Vagina (tissue), 2 donors: ENCODE data around the gene SREBF2. TPM values are rescaled to one million over a fixed set of nuclear protein-coding genes. Genes with fewer than 3 reads are reported as not detected.
A peak's percentile ranks its signal among the peaks of the same experiment; 100 is the strongest.

Experiments used
- DNase-seq, 2 donors: peaks; one replicate each; pipeline ENCODE4 v3.0.0-alpha.2; 2017; ENCODE audit errors: extremely low spot score in 2 of 2
- H3K27ac ChIP-seq: fragments of 200-600 bp; sonication (generic); one replicate; pipeline ENCODE4 v1.5.1; 2019
- H3K27me3 ChIP-seq: fragments of 200-600 bp; sonication (generic); one replicate; pipeline ENCODE4 v1.5.1; 2019
- H3K36me3 ChIP-seq, 2 donors: fragments of 200-600 bp; sonication (generic); one replicate each; pipeline ENCODE4 v1.5.1; 2017 to 2019
- H3K4me1 ChIP-seq: fragments of 200-600 bp; sonication (generic); one replicate; pipeline ENCODE4 v1.5.1; 2019
- H3K4me3 ChIP-seq, 2 donors: fragments of 200-600 bp; sonication (generic); 1 replicate in 1 of 2; 2 replicates in 1 of 2; pipeline ENCODE4 v1.5.1; 2016 to 2019
- H3K9me3 ChIP-seq: fragments of 200-600 bp; sonication (generic); one replicate; pipeline ENCODE4 v1.5.1; 2019
- CTCF ChIP-seq, 3 experiments: fragments of 450-650 bp in 2 of 3; fragments of 200-600 bp in 1 of 3; sonication (generic) in 1 of 3; IDR thresholded peaks; one replicate each; pipeline ENCODE4 v1.5.1; 2017 to 2019; ENCODE audit warnings: antibody characterized with exemption in 3 of 3, mild to moderate bottlenecking in 2 of 3, moderate library complexity in 2 of 3
- POLR2A ChIP-seq, 2 donors: fragments of 450-650 bp; IDR thresholded peaks; one replicate each; pipeline ENCODE4 v1.6.1; 2017; ENCODE audit warnings: antibody characterized with exemption in 2 of 2, mild to moderate bottlenecking in 2 of 2, moderate library complexity in 2 of 2
- POLR2AphosphoS5 ChIP-seq, 2 donors: sonication (generic); formaldehyde crosslinking; IDR thresholded peaks; one replicate each; pipeline ENCODE4 v1.9.0; 2017; ENCODE audit warnings: antibody characterized with exemption in 2 of 2, mild to moderate bottlenecking in 2 of 2, low read depth in 1 of 2; ENCODE audit not compliant: insufficient read depth in 1 of 2
- intact Hi-C: fragments of 100-400 bp; cut with DNase I; formaldehyde crosslinking; loops from one replicate; pipeline ENCODE4 v1.15.1; 2023
- total RNA-seq: library from RNA; depleted of rRNA; stranded (reverse); fragments of >200 nt; gene quantifications from one replicate; pipeline ENCODE4 v1.2.3, GENCODE V29; 2016

Gene SREBF2
- total RNA-seq, 1 donor from 2014 or later: 98.0 TPM

- DNase-seq: no peak
- TF ChIP-seq POLR2A (IDR thresholded peaks at IDR 0.05) (no peak), CTCF (IDR thresholded peaks at IDR 0.05) (no peak), POLR2AphosphoS5 (IDR thresholded peaks at IDR 0.05; ENCODE audit: insufficient read depth in 1 of 2, low read depth in 1 of 2) (no peak)
- Histone ChIP-seq H3K27me3 (no peaks in the 10 kb centered on the region), H3K9me3 (no peaks in the 10 kb centered on the region), H3K36me3 (no peaks in the 10 kb centered on the region), H3K4me1 (peaks cover 100% of the 10 kb centered on the region), H3K27ac (peak overlapping the region; percentile 27), H3K4me3 (no peak overlapping the region)
- intact Hi-C loops: no loop called here
Measured at GRCh38 chr22:41844036-41844435, 11.1 kb downstream of the SREBF2 start.

- Histone ChIP-seq H3K4me1 (peaks cover 98% of the 10 kb centered on the region), H3K27ac (peak overlapping the region; percentile 27), H3K27me3 (no peaks in the 10 kb centered on the region), H3K9me3 (no peaks in the 10 kb centered on the region), H3K4me3 (no peak overlapping the region), H3K36me3 (no peaks in the 10 kb centered on the region)
- no peak for DNase-seq
- intact Hi-C loops: no loop called here
- TF ChIP-seq POLR2AphosphoS5 (IDR thresholded peaks at IDR 0.05; ENCODE audit: insufficient read depth in 1 of 2, low read depth in 1 of 2): peak in 1 of 2 donors; percentile 42
- no peak for TF ChIP-seq CTCF (IDR thresholded peaks at IDR 0.05)
- no peak for TF ChIP-seq POLR2A (IDR thresholded peaks at IDR 0.05)
Measured at GRCh38 chr22:41844513-41844912, 11.6 kb downstream of the SREBF2 start.

GRCh38 chr22:41845380-41846267 lies 12.7 kb downstream of the SREBF2 start:
- H3K4me1 ChIP-seq: peaks cover 87% of the 10 kb centered on the region
- no peaks in the 10 kb centered on the region for H3K9me3 ChIP-seq
- H3K36me3 ChIP-seq: no peaks in the 10 kb centered on the region
- no peak for DNase-seq
- no peaks in the 10 kb centered on the region for H3K27me3 ChIP-seq
- no peak for TF ChIP-seq CTCF (IDR thresholded peaks at IDR 0.05)
- TF ChIP-seq POLR2A (IDR thresholded peaks at IDR 0.05): no peak
- TF ChIP-seq POLR2AphosphoS5 (IDR thresholded peaks at IDR 0.05; ENCODE audit: insufficient read depth in 1 of 2, low read depth in 1 of 2): no peak
- H3K27ac ChIP-seq: peak overlapping the region; percentile 52
- intact Hi-C loops: no loop called here
- no peak overlapping the region for H3K4me3 ChIP-seq

- intact Hi-C loops: no loop called here
- TF ChIP-seq POLR2AphosphoS5 (IDR thresholded peaks at IDR 0.05; ENCODE audit: insufficient read depth in 1 of 2, low read depth in 1 of 2) (no peak), CTCF (IDR thresholded peaks at IDR 0.05) (no peak), POLR2A (IDR thresholded peaks at IDR 0.05) (no peak)
- Histone ChIP-seq H3K36me3 (no peaks in the 10 kb centered on the region), H3K27me3 (no peaks in the 10 kb centered on the region), H3K4me1 (peaks cover 79% of the 10 kb centered on the region), H3K9me3 (no peaks in the 10 kb centered on the region), H3K4me3 (no peak overlapping the region), H3K27ac (peak overlapping the region; percentile 52)
- no peak for DNase-seq
Measured at GRCh38 chr22:41846268-41846987, 13.5 kb downstream of the SREBF2 start.
